ENCODE data around the gene NLK. TPM values are rescaled to one million over a fixed set of nuclear protein-coding genes. Genes with fewer than 3 reads are reported as not detected.

NLK gene
- polyA plus RNA-seq, 1 experiment, result 24.5 TPM

- Histone ChIP-seq H3K27ac (ENCODE audit: low read depth, low read length) (no peak overlapping the region), H3K27me3 (ENCODE audit: control insufficient read depth, insufficient read depth, low read length) (no peaks in the 10 kb centered on the region), H3K4me3 (ENCODE audit: low read depth, low read length) (no peak overlapping the region), H3K9me3 (ENCODE audit: control insufficient read depth, insufficient read depth, low read length) (no peaks in the 10 kb centered on the region)
- POLR2A ChIA-PET, result no interaction called here
- TF ChIP-seq CTCF (IDR thresholded peaks at IDR 0.05; ENCODE audit: low read depth, low read length), result no peak
- DNase-seq (ENCODE audit: low read depth, low spot score), result no peak
- CTCF ChIA-PET, result interaction anchor here (1.4 kb wide), 1 partner anchor 11 kb away, joined by 6 read pairs; no protein-coding TSS in a partner anchor
These were observed 131.3 kb downstream of the NLK start for GRCh38 chr17:28173801-28174200.

- ChIA-PET POLR2A (no interaction called here), CTCF (interaction anchor here (0.5 to 1.4 kb wide), 2 partner anchors 11 to 22 kb away, joined by 3 to 6 read pairs; no protein-coding TSS in a partner anchor)
- no peak overlapping the region for H3K27ac ChIP-seq (ENCODE audit: low read depth, low read length)
These were observed 132.0 kb downstream of the NLK start for GRCh38 chr17:28174352-28175046.

GRCh38 chr17:28177351-28177750, 134.9 kb downstream of the NLK start:
- TF ChIP-seq CTCF (IDR thresholded peaks at IDR 0.05; ENCODE audit: low read depth, low read length), result no peak
- no peaks in the 10 kb centered on the region for H3K9me3 ChIP-seq (ENCODE audit: control insufficient read depth, insufficient read depth, low read length)
- H3K27me3 ChIP-seq (ENCODE audit: control insufficient read depth, insufficient read depth, low read length), result no peaks in the 10 kb centered on the region
- DNase-seq (ENCODE audit: low read depth, low spot score), result no peak
- ChIA-PET POLR2A (interaction anchor here (0.7 kb wide), 1 partner anchor 19 kb away, joined by 5 read pairs; no protein-coding TSS in a partner anchor), CTCF (interaction anchor here (0.9 to 2.0 kb wide), 2 partner anchors 284 to 285 kb away, joined by 3 to 6 read pairs; partner anchors contain the start of gene LYRM9)
- H3K4me3 ChIP-seq (ENCODE audit: low read depth, low read length), result no peak overlapping the region
- no peak overlapping the region for H3K27ac ChIP-seq (ENCODE audit: low read depth, low read length)

More at GRCh38 chr17:28174352-28175046, 132.0 kb downstream of the NLK start:
- TF ChIP-seq CTCF (IDR thresholded peaks at IDR 0.05; ENCODE audit: low read depth, low read length), result no peak
- no peak overlapping the region for H3K4me3 ChIP-seq (ENCODE audit: low read depth, low read length)
- no peaks in the 10 kb centered on the region for H3K9me3 ChIP-seq (ENCODE audit: control insufficient read depth, insufficient read depth, low read length)
- no peak for DNase-seq (ENCODE audit: low read depth, low spot score)
- H3K27me3 ChIP-seq (ENCODE audit: control insufficient read depth, insufficient read depth, low read length), result no peaks in the 10 kb centered on the region

GRCh38 chr17:28178800-28179199, 136.3 kb downstream of the NLK start:
- DNase-seq (ENCODE audit: low read depth, low spot score), result no peak
- H3K27me3 ChIP-seq (ENCODE audit: control insufficient read depth, insufficient read depth, low read length), result no peaks in the 10 kb centered on the region
- CTCF ChIA-PET, result no interaction called here

More at GRCh38 chr17:28178800-28179199, 136.3 kb downstream of the NLK start:
- Histone ChIP-seq H3K9me3 (ENCODE audit: control insufficient read depth, insufficient read depth, low read length) (no peaks in the 10 kb centered on the region), H3K27ac (ENCODE audit: low read depth, low read length) (no peak overlapping the region), H3K4me3 (ENCODE audit: low read depth, low read length) (no peak overlapping the region)
- POLR2A ChIA-PET, result interaction anchor here (0.6 kb wide), 1 partner anchor 73 kb away, joined by 4 read pairs; no protein-coding TSS in a partner anchor
- no peak for TF ChIP-seq CTCF (IDR thresholded peaks at IDR 0.05; ENCODE audit: low read depth, low read length)
